Eye (tissue), 1 donor: Measurements from ENCODE around the gene COL20A1.
A peak's percentile ranks its signal among the peaks of the same experiment; 100 is the strongest.
"Not testable (repeated sequence)": the region's sequence is repeated elsewhere in the genome, so short reads cannot be mapped to it uniquely, and the experiment has no call there.

Experiments used
- DNase-seq: peaks from one replicate; pipeline ENCODE4 v3.0.0-alpha.2; 2015

The COL20A1 gene

GRCh38 chr20:63335711-63336110, 42.7 kb downstream of the COL20A1 start:
- no peak for DNase-seq

GRCh38 chr20:63336232-63336752, 43.3 kb downstream of the COL20A1 start:
- no peak for DNase-seq

GRCh38 chr20:63337786-63338420, 44.9 kb downstream of the COL20A1 start:
- DNase-seq = no peak

GRCh38 chr20:63339154-63340094, 46.4 kb downstream of the COL20A1 start:
- not testable (repeated sequence) for DNase-seq

- not testable (repeated sequence) for DNase-seq
These were observed 47.2 kb downstream of the COL20A1 start for GRCh38 chr20:63340158-63340688.

- no peak for DNase-seq
These were observed 49.8 kb downstream of the COL20A1 start for GRCh38 chr20:63342561-63343459.

- DNase-seq = no peak
These were observed 50.8 kb downstream of the COL20A1 start for GRCh38 chr20:63343460-63344445.

GRCh38 chr20:63344616-63345327, 51.8 kb downstream of the COL20A1 start:
- peak; percentile 69 for DNase-seq

GRCh38 chr20:63345328-63346100, 52.5 kb downstream of the COL20A1 start:
- DNase-seq = no peak

- no peak for DNase-seq
These were observed 53.4 kb downstream of the COL20A1 start for GRCh38 chr20:63346131-63347080.

GRCh38 chr20:63347081-63347741, 54.2 kb downstream of the COL20A1 start:
- DNase-seq = no peak

GRCh38 chr20:63347950-63348827, 55.2 kb downstream of the COL20A1 start:
- no peak for DNase-seq

GRCh38 chr20:63348828-63349515, 56.0 kb downstream of the COL20A1 start:
- no peak for DNase-seq

- DNase-seq = no peak
These were observed 56.5 kb downstream of the COL20A1 start for GRCh38 chr20:63349516-63349895.

GRCh38 chr20:63350196-63350595, 57.2 kb downstream of the COL20A1 start:
- DNase-seq = no peak

GRCh38 chr20:63350597-63351325, 57.8 kb downstream of the COL20A1 start:
- DNase-seq = no peak
